Lung (tissue), 12 donors: ENCODE data around the gene PRKAA2. TPM values are rescaled to one million over a fixed set of nuclear protein-coding genes. Genes with fewer than 3 reads are reported as not detected.

Experiments
- ATAC-seq: fragments of 200-7000 bp; cut with Tn5 transposase; one replicate; pipeline ENCODE4 v1.9.1; 2020; ENCODE audit warnings: moderate number of reproducible peaks; ENCODE audit not compliant: insufficient read depth, low FRiP score
- DNase-seq, 3 donors: peaks; one replicate each; pipeline ENCODE4 v3.0.0-alpha.2; 2013 to 2017
- H3K27ac ChIP-seq, 2 donors: one replicate each; pipeline ENCODE4 v1.5.1; 2013; ENCODE audit warnings: mild to moderate bottlenecking in 2 of 2, moderate library complexity in 2 of 2, control low read depth in 1 of 2, inconsistent platforms in 1 of 2, low read depth in 1 of 2, low read length in 1 of 2
- H3K27me3 ChIP-seq, 3 donors: one replicate each; pipeline ENCODE4 v1.5.1; 2013; ENCODE audit warnings: low read length in 2 of 3; ENCODE audit not compliant: control insufficient read depth in 3 of 3, insufficient read depth in 3 of 3
- H3K36me3 ChIP-seq, 4 donors: one replicate each; pipeline ENCODE4 v1.5.1; 2013; ENCODE audit warnings: low read length in 4 of 4, mild to moderate bottlenecking in 1 of 4, moderate library complexity in 1 of 4; ENCODE audit not compliant: control insufficient read depth in 4 of 4, insufficient read depth in 4 of 4
- H3K4me1 ChIP-seq, 5 donors: one replicate each; pipeline ENCODE4 v1.5.1; 2013; ENCODE audit warnings: low read length in 5 of 5, mild to moderate bottlenecking in 2 of 5, moderate library complexity in 1 of 5; ENCODE audit not compliant: control insufficient read depth in 5 of 5, insufficient read depth in 5 of 5
- H3K4me3 ChIP-seq: one replicate; pipeline ENCODE4 v1.5.1; 2013; ENCODE audit warnings: mild to moderate bottlenecking, control low read depth, moderate library complexity
- H3K9ac ChIP-seq, 2 donors: one replicate each; pipeline ENCODE4 v1.5.1; 2013; ENCODE audit warnings: low read length in 2 of 2, control low read depth in 1 of 2; ENCODE audit not compliant: insufficient read depth in 1 of 2
- H3K9me3 ChIP-seq, 4 donors: one replicate each; pipeline ENCODE4 v1.5.1; 2013; ENCODE audit warnings: low read length in 3 of 4, mild to moderate bottlenecking in 1 of 4, moderate library complexity in 1 of 4; ENCODE audit not compliant: control insufficient read depth in 4 of 4, insufficient read depth in 3 of 4
- WGBS, 2 donors: extraction: QIAGEN DNeasy Blood & Tissue Kit; methylation state at CpG; one replicate each; pipeline ENCODE4 v1.1.7; 2013; 5-methylcytosine and 5-hydroxymethylcytosine counted together
- polyA plus RNA-seq, 2 donors: library from polyadenylated mRNA; stranded (reverse); fragments of 200-250 nt; gene quantifications; one replicate each; pipeline ENCODE4 v1.2.1, GENCODE V29; 2013
- total RNA-seq, 2 donors: library from RNA; depleted of rRNA in 1 of 2; stranded (reverse); fragments of >200 nt in 1 of 2; gene quantifications; one replicate each; pipeline ENCODE4 v1.2.1, GENCODE V29; 2014 to 2021
- TF ChIP-seq, protein P1 (sequence below): IDR thresholded peaks from 2 replicates; pipeline ENCODE4 v1.5.1; 2012; ENCODE audit warnings: mild to moderate bottlenecking; ENCODE audit errors: control extremely low read depth, extremely low read depth
- donor health status: control.
- donor health status: control.
- donor health status: Bipolar disorder and iron deficiency.
- donor health status: healthy.
- donor health status: DM: yes; HTN: yes; CAD: no.

PRKAA2 gene
- total and polyA plus RNA-seq, 4 donors = 0.38 to 6.1 (median 1.3) TPM

DNA sequence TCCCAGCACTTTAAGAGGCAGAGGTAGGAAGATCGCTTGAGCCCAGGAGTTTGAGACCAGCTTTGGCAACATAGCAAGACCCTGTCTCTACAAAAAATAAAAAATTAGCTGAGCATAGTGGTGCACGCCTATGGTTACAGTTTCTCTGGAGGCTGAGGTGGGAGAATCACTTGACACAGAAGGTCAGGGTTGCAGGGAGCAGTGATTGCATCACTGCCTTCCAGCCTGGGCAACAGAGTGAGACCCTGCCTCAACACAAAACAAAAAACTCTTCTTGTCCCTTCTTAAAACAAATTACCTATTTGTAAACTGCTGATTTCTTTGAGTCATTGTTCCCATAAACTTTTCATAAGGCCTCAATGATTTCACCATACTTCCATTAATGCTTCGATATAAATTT, 18.7 kb downstream of the PRKAA2 start:
- Histone ChIP-seq H3K27ac (no peak overlapping the region), H3K4me1 (peaks cover 0 to 7% (median 0%) of the 10 kb centered on the region in 5 donors), H3K4me3 (no peak overlapping the region), H3K9ac (no peak overlapping the region), H3K9me3 (no peaks in the 10 kb centered on the region), H3K27me3 (no peaks in the 10 kb centered on the region), H3K36me3 (no peaks in the 10 kb centered on the region)
- WGBS, 2 donors = 89 to 92% methylated on average over 3 of the region's 3 CpGs
- ATAC-seq = no peak
- no peak for DNase-seq
- TF ChIP-seq, protein P1, sequence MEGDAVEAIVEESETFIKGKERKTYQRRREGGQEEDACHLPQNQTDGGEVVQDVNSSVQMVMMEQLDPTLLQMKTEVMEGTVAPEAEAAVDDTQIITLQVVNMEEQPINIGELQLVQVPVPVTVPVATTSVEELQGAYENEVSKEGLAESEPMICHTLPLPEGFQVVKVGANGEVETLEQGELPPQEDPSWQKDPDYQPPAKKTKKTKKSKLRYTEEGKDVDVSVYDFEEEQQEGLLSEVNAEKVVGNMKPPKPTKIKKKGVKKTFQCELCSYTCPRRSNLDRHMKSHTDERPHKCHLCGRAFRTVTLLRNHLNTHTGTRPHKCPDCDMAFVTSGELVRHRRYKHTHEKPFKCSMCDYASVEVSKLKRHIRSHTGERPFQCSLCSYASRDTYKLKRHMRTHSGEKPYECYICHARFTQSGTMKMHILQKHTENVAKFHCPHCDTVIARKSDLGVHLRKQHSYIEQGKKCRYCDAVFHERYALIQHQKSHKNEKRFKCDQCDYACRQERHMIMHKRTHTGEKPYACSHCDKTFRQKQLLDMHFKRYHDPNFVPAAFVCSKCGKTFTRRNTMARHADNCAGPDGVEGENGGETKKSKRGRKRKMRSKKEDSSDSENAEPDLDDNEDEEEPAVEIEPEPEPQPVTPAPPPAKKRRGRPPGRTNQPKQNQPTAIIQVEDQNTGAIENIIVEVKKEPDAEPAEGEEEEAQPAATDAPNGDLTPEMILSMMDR = no peak

- no peak overlapping the region for H3K27ac ChIP-seq
- H3K36me3 ChIP-seq = no peaks in the 10 kb centered on the region
- DNase-seq (no peak), ATAC-seq (no peak)
- no peaks in the 10 kb centered on the region for H3K27me3 ChIP-seq
- H3K4me3 ChIP-seq = no peak overlapping the region
- TF ChIP-seq, protein P1 = no peak
- H3K4me1 ChIP-seq = peaks cover 0 to 5% (median 0%) of the 10 kb centered on the region in 5 donors
- 67 to 95% methylated on average over 1 of the region's 1 CpG for WGBS, 2 donors
- no peaks in the 10 kb centered on the region for H3K9me3 ChIP-seq
- no peak overlapping the region for H3K9ac ChIP-seq
Observed at GRCh38 chr1:56665384-56665783, 20.3 kb downstream of the PRKAA2 start.

DNA sequence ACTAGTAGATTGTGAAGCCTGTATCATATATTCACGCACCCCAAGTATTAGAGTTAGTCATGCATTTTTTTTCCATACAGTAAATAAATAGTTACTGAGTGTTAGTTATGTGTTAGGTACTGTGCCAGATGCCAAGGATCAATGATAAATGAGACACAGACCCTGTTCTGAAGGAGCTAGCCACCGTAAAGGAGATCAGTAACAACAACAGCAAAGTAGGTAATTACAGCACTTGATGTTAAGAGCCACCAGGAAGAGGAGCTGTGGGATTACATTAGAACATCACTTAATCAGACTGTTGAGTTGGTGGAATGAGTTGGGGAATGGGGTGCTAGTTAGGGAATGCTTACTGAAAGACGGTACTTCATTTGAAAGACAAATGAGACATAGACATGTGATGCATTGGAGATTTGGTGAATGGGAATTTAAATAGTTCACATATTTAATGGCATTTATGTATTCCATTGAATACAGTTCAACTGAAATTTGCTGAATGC, 21.0 kb downstream of the PRKAA2 start:
- WGBS, 2 donors = 85 to 86% methylated on average over 3 of the region's 3 CpGs
- DNase-seq = no peak
- TF ChIP-seq, protein P1 = no peak

DNA sequence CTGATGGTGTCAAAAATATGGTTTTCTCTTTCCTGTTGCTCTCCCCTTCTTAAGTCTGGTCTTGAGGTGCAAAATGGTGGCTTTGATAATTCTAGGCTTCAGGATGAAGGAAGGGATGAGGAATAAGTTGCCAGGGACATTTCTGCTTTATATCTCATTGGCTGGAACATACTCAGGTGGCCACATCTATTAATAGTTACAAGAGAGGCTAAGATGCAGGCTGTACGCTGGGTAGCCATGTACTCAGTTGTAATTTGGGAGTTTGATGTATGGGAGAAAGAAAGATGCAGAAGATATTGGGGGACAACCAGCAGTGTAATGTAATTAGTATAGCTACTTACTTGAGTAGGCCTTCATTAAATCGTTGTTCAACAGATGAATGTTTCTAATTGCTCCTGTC, 25.2 kb downstream of the PRKAA2 start:
- H3K4me3 ChIP-seq = no peak overlapping the region
- no peaks in the 10 kb centered on the region for H3K27me3 ChIP-seq
- ATAC-seq (no peak), DNase-seq (no peak)
- H3K4me1 ChIP-seq = no peaks in the 10 kb centered on the region
- TF ChIP-seq, protein P1 = no peak
- H3K36me3 ChIP-seq = no peaks in the 10 kb centered on the region
- H3K27ac ChIP-seq = peak overlapping the region in 1 of 2 donors; percentile 21
- H3K9me3 ChIP-seq = no peaks in the 10 kb centered on the region
- WGBS, 2 donors = 45 to 47% methylated on average over 2 of the region's 2 CpGs
- no peak overlapping the region for H3K9ac ChIP-seq

More for the DNA sequence above, 21.0 kb downstream of the PRKAA2 start:
- no peak for ATAC-seq
- no peaks in the 10 kb centered on the region for H3K36me3 ChIP-seq
- peaks cover 0 to under 1% (median 0%) of the 10 kb centered on the region in 5 donors for H3K4me1 ChIP-seq
- no peaks in the 10 kb centered on the region for H3K9me3 ChIP-seq
- no peak overlapping the region for H3K27ac ChIP-seq
- H3K9ac ChIP-seq = no peak overlapping the region
- no peak overlapping the region for H3K4me3 ChIP-seq
- no peaks in the 10 kb centered on the region for H3K27me3 ChIP-seq
